Breast epithelium (tissue), 4 donors: ENCODE data around the gene FNDC3B. TPM values are rescaled to one million over a fixed set of nuclear protein-coding genes. Genes with fewer than 3 reads are reported as not detected.

ENCODE experiments used
- DNase-seq, 2 donors: peaks; one replicate each; pipeline ENCODE4 v3.0.0-alpha.2; 2019; ENCODE audit warnings: low spot score in 2 of 2
- H3K27ac ChIP-seq, 2 donors: fragments of 200-600 bp; sonication (generic) in 1 of 2; one replicate each; pipeline ENCODE4 v1.5.1; 2016 to 2019; ENCODE audit warnings: mild to moderate bottlenecking in 1 of 2
- H3K27me3 ChIP-seq, 2 donors: fragments of 200-600 bp; sonication (generic) in 1 of 2; one replicate each; pipeline versions ENCODE4 v1.5.1 to v1.6.0; 2017 to 2019; ENCODE audit warnings: control low read depth in 1 of 2, mild to moderate bottlenecking in 1 of 2
- H3K36me3 ChIP-seq: fragments of 200-600 bp; one replicate; pipeline ENCODE4 v1.5.1; 2019
- H3K4me1 ChIP-seq, 2 donors: fragments of 200-600 bp; sonication (generic); one replicate each; pipeline ENCODE4 v1.5.1; 2016 to 2019; ENCODE audit warnings: control low read depth in 1 of 2
- H3K4me3 ChIP-seq, 3 donors: fragments of 200-600 bp; sonication (generic); 1 replicate in 2 of 3; 2 replicates in 1 of 3; pipeline ENCODE4 v1.5.1; 2016 to 2019; ENCODE audit warnings: mild to moderate bottlenecking in 3 of 3, moderate library complexity in 2 of 3
- H3K9me3 ChIP-seq, 2 donors: fragments of 200-600 bp; sonication (generic) in 1 of 2; one replicate each; pipeline ENCODE4 v1.5.1; 2016 to 2019; ENCODE audit warnings: control low read depth in 1 of 2
- CTCF ChIP-seq, 3 donors: fragments of 450-650 bp; IDR thresholded peaks; one replicate each; pipeline ENCODE4 v1.5.1; 2016 to 2017; ENCODE audit warnings: antibody characterized with exemption in 3 of 3, mild to moderate bottlenecking in 3 of 3, moderate library complexity in 3 of 3
- POLR2A ChIP-seq: fragments of 450-650 bp; IDR thresholded peaks from one replicate; pipeline ENCODE4 v1.6.1; 2016; ENCODE audit warnings: antibody characterized with exemption, mild to moderate bottlenecking, moderate library complexity
- POLR2AphosphoS5 ChIP-seq, 3 donors: sonication (generic); formaldehyde crosslinking; IDR thresholded peaks; one replicate each; pipeline ENCODE4 v1.6.1; 2017; ENCODE audit warnings: antibody characterized with exemption in 3 of 3
- intact Hi-C: fragments of 100-400 bp; cut with DNase I; formaldehyde crosslinking; loops from one replicate; pipeline ENCODE4 v1.15.1; 2023; ENCODE audit warnings: low total_unique reads
- total RNA-seq, 3 donors: library from RNA; depleted of rRNA; stranded (reverse); fragments of >200 nt; gene quantifications; one replicate each; pipeline ENCODE4 v1.1.0, GENCODE V29; 2016

FNDC3B gene
- total RNA-seq, 3 donors from 2014 or later = 131 to 172 (median 149) TPM

- no peaks in the 10 kb centered on the region for H3K27me3 ChIP-seq
- no peaks in the 10 kb centered on the region for H3K9me3 ChIP-seq
- no peak overlapping the region for H3K4me3 ChIP-seq
- no peaks in the 10 kb centered on the region for H3K36me3 ChIP-seq
- DNase-seq = no peak
- H3K27ac ChIP-seq = peak overlapping the region; percentile 91 to 96
- peaks cover 13 to 42% of the 10 kb centered on the region in 2 donors for H3K4me1 ChIP-seq
- intact Hi-C loops = loop anchor here (10.0 kb wide), 1 partner anchor 112 kb away; no protein-coding TSS in a partner anchor
- TF ChIP-seq POLR2AphosphoS5 (IDR thresholded peaks at IDR 0.05) (no peak), POLR2A (no peak), CTCF (IDR thresholded peaks at IDR 0.05) (no peak)
These were observed 117.2 kb downstream of the FNDC3B start for GRCh38 chr3:172156586-172156955.

- intact Hi-C loops = loop anchor here (10.0 kb wide), 1 partner anchor 113 kb away; no protein-coding TSS in a partner anchor
- H3K9me3 ChIP-seq = no peaks in the 10 kb centered on the region
- peak overlapping the region; percentile 11 to 91 for H3K27ac ChIP-seq
- peaks cover 11 to 40% of the 10 kb centered on the region in 2 donors for H3K4me1 ChIP-seq
- H3K36me3 ChIP-seq = no peaks in the 10 kb centered on the region
- TF ChIP-seq POLR2AphosphoS5 (IDR thresholded peaks at IDR 0.05) (no peak), POLR2A (no peak), CTCF (IDR thresholded peaks at IDR 0.05) (no peak)
- no peak overlapping the region for H3K4me3 ChIP-seq
- DNase-seq = no peak
- H3K27me3 ChIP-seq = no peaks in the 10 kb centered on the region
These were observed 118.3 kb downstream of the FNDC3B start for GRCh38 chr3:172157564-172158258.

- peaks cover 8 to 29% of the 10 kb centered on the region in 2 donors for H3K4me1 ChIP-seq
- intact Hi-C loops = loop anchor here (10.0 kb wide), 1 partner anchor 114 kb away; no protein-coding TSS in a partner anchor
- TF ChIP-seq POLR2A (no peak), CTCF (IDR thresholded peaks at IDR 0.05) (no peak), POLR2AphosphoS5 (IDR thresholded peaks at IDR 0.05) (no peak)
These were observed 119.4 kb downstream of the FNDC3B start for GRCh38 chr3:172158741-172159140.

GRCh38 chr3:172159376-172159775 is 120.0 kb downstream of the FNDC3B start:
- H3K9me3 ChIP-seq = no peaks in the 10 kb centered on the region
- H3K36me3 ChIP-seq = no peaks in the 10 kb centered on the region
- H3K27me3 ChIP-seq = no peaks in the 10 kb centered on the region
- no peak for DNase-seq
- intact Hi-C loops = loop anchor here (10.0 kb wide), 1 partner anchor 115 kb away; no protein-coding TSS in a partner anchor
- peak overlapping the region; percentile 4 to 91 for H3K27ac ChIP-seq
- H3K4me1 ChIP-seq = peaks cover 8 to 23% of the 10 kb centered on the region in 2 donors
- no peak overlapping the region for H3K4me3 ChIP-seq
- TF ChIP-seq CTCF (IDR thresholded peaks at IDR 0.05) = no peak
- no peak for TF ChIP-seq POLR2AphosphoS5 (IDR thresholded peaks at IDR 0.05)
- no peak for TF ChIP-seq POLR2A

More at GRCh38 chr3:172158741-172159140, 119.4 kb downstream of the FNDC3B start:
- Histone ChIP-seq H3K9me3 (no peaks in the 10 kb centered on the region), H3K36me3 (no peaks in the 10 kb centered on the region), H3K27me3 (no peaks in the 10 kb centered on the region), H3K27ac (peak overlapping the region; percentile 4 to 91), H3K4me3 (no peak overlapping the region)
- no peak for DNase-seq

- Histone ChIP-seq H3K4me3 (no peak overlapping the region), H3K27me3 (no peaks in the 10 kb centered on the region), H3K27ac (peak overlapping the region; percentile 60 to 91), H3K36me3 (no peaks in the 10 kb centered on the region), H3K9me3 (no peaks in the 10 kb centered on the region), H3K4me1 (peaks cover 8 to 16% of the 10 kb centered on the region in 2 donors)
- peak in 1 of 2 donors; percentile 54 for DNase-seq
- no peak for TF ChIP-seq CTCF (IDR thresholded peaks at IDR 0.05)
- intact Hi-C loops = loop anchor here (10.0 kb wide), 1 partner anchor 115 kb away; no protein-coding TSS in a partner anchor
These were observed 120.7 kb downstream of the FNDC3B start for GRCh38 chr3:172159962-172160538.
